GM19238 (cell line): ENCODE data around the gene P2RX1.
"Not testable (repeated sequence)": the region's sequence is repeated elsewhere in the genome, so short reads cannot be mapped to it uniquely, and the experiment has no call there.

Experiments used
- DNase-seq: peaks from one replicate; pipeline ENCODE4 v3.0.0; 2011; ENCODE audit warnings: low spot score; ENCODE audit not compliant: insufficient read length

P2RX1 gene

DNA sequence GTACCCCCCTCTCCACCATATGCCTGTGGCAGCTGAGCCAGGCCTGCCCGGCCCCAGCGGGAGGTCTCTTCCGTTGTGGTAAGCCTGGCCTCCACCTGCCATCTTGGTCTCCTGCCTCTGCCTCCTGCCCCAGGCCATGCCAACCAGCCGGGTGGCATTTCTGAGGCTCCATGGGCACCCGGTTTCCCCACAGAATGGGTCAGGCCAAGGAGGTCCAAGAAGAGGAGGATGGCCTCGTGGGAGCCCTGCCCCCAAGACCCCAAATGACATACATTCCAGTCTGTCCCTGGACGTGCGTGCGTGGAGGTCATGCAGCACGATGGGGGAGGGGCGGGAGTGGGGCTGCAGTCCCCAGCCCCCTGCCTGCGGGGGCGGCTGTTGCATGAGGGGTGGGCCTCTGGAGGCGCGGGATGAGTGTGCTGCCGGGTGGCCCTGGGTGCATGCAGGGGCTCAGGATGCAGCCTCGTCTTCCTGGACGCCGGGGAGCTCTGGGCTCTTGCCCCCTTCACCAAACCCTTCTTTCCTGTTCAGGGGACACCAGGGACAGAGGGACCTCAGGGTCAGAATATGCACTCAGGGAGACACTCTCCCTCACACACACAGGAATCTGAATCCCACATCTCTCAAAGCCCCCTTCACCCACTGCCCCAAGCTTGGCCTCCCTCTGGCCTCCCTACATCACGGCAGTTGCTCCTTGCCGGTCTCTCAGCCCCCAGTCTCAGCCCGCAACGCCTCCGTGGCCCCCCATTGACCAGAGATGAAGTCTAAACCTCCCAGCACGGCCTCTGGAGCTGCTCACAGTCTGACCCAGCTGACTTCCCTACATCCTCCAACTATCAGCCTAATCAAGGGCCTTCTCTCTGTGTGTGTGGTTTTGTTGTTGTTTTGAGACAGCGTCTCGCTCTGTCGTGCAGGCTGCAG, 54.2 kb downstream of the P2RX1 start:
- no peak for DNase-seq

DNA sequence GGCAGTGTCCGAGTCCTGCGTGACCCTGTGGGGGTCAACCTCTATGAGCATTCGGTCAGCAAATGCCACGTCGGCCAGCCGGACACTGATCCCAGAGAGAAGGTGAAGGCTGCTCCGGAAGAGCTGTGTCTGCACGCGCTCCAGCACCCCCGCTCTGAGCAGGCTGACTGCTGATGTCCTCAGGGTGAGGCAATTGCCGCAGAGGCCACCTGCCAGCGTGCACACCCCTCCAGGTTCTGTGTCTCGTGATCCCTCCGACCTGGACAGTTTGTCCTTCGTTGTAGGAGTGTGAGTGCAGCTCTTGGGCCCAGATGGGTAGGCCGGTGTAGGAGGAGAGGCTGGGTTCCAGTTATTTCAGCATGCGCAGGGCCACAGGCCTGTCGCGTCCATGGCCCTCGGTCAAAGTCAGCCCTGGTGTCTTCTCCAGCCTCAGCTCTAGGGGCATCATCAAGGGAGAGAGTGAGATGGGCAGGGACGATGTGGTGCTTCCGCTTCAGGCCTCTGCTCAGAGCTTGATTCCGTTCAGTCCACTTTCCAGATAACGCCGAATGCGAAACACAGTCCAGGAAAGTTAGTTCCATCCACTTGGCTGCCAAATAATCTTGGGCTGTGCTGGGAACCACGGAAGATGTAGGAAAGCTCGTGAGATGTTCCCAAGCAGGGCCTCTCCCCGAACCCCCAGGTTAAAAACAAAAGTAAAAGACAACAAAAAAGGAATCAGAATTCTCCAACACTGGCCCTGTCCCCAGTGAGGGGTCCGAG, 55.1 kb downstream of the P2RX1 start:
- DNase-seq, result no peak

DNA sequence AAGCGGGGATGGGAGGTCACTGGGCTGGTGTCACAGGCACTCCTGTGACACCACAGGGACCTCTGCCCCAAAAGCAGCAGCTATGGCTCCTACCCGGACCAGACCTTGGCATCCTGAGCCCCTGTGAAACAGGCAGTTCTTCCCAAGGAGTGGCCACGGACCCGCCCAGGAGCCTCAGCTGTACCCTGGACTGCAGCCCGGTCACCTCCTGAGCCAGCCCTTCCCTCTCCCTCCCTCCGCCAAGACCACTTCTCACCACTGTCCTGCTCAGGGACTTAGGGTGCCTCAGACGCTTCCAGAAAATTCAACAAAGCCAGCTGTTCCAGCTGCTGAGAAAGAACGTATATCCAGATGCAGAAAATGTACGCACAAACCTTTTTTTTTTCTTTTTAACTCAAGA, 56.3 kb downstream of the P2RX1 start:
- DNase-seq, result no peak

DNA sequence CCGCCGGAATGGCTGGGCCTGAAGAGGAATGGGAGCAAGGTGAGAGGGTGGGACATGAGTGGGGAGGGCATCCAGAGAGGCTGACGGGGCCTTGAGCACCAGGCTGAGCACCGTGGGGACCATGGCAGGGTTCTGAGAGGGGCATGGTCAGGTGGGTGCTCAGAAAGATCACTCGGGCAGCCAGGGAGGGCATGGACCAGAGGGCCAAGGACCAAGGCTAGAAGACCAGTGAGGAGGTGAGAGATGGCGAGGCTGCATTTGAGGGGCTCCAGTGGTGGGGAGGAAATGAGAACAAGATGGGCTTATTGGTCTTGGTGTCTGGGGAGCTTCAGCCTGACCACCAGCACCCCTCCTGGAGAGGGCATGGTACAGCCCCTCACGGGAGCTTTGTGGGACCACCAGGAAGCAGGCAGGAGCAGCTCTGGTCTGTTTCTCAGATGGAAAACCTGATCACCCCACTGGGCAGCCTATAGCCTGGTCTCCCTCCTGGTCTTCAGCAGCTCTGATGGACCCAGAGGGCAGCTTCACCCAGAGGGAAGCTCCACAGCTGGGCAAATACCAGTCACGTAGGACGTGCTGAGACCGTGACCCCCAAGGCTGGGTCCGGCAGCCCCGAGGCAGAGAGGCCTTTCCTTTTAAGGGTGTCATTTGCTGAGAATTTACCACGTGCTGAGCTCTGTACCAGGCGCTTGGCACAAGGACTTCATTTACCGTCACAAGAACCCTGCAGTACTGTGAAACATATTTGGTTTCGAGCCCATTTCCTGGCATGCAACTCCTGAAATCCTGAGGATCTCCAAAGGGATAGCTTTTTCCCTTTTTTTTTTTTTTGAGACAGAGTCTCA, 58.8 kb downstream of the P2RX1 start:
- DNase-seq, result no peak

DNA sequence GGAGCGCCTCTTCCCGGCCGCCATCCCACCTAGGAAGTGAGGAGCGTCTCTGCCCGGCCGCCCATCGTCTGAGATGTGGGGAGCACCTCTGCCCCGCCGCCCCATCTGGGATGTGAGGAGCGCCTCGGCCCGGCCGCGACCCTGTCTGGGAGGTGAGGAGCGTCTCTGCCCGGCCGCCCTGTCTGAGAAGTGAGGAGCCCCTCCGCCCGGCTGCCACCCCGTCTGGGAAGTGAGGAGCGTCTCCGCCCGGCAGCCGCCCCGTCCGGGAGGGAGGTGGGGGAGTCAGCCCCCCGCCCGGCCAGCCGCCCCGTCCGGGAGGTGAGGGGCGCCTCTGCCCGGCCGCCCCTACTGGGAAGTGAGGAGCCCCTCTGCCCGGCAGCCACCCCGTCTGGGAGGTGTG, 62.1 kb downstream of the P2RX1 start:
- DNase-seq, result not testable (repeated sequence)

DNA sequence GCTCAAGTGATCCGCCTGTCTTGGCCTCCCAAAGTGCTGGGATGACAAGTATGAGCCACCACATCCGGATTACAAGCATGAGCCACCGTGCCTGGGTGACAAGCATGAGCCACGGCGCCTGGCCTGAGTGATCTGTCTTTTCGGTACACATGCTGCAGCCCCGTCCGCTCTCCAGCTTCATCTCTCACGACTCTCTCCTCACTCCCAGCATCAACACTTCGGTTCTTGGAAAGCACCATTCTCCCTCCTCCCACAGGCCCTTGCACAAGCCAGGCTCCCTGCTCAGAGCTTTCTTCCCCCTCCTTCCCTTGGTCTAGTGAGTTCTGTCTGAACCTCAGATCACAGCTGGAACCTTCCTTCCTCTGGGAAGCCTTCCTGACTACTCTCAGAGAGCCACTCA, 63.7 kb downstream of the P2RX1 start:
- no peak for DNase-seq

DNA sequence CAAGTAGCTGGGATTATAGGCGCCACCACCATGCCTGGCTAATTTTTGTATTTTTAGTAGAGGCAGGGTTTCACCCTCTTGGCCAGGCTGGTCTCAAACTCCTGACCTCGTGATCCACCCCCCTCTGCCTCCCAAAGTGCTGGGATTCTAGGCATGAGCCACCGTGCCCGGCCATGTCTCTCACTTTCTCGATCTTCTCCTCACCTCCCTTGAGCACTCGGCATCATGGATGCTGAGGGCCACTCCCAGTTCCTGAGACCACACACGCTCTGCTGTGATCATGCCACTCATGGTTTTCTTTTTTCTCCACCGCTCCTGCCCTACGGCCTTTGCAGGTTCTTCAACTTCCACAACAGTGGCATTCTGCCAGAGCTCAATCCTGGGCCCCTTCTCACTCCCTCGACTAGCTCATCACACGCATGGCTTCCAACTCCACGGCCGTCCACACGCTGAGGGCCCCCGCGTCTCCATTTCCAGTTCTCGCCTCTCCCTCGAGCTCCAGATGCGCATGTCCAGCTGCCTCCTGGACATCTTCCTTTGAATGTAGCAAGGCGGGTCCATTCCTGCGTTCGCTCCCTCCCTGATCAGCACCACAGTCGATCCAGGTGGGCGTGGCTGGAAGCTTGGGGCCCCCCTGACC, 64.7 kb downstream of the P2RX1 start:
- DNase-seq, result no peak

DNA sequence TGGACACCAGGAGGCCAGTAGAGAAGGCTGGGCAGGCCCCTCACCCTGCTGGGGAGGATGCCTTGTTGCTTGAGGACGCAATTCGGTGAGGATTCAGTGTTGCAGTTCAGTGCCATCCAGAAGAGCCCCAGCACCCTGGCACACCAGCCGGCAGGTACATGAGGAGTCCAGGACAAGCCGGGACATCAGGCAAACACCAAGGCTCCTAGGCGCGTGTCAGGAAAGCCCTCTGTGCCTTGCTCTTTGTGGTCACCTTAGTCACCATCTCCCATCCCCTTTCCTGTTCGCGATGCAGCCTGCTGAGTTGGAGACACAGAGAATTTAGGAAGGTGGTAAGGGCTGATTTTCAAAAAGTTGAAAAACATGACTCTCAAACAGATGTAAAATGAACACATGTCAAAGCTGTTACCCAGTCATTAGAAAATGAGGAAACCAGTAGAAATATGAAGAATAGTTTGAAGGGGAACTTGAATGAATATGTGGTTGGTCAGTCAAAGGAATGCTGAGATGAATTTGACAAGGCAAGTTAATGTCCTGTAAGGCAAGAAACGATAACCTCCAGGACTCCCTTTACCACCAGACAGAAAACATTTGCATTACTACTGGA, 67.9 kb downstream of the P2RX1 start:
- no peak for DNase-seq

DNA sequence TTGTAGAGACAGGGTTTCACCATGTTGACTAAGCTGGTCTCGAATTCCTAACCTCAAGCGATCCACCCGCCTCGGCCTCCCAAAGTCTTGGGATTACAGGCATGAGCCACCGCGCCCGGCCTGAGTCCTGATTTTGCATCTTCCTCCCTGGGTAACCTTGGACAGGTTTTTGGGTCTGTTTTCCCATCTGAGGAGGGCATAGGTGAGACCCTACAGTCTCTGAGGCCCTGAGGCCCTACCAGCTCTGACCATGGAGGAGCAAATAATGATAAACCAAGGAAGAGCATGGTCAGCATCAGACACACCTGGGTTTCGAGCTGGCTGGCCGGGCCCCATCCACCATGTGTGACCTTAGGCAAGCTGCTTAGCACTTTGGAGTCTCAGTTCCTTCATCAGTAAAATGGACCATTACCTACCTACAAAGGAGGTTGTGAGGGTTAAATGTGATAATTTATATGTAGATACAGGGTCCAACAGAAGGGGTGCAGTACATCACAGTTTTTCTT, 69.0 kb downstream of the P2RX1 start:
- no peak for DNase-seq
